Esophagus (tissue), 2 donors: ENCODE data around the gene HHATL. TPM values are rescaled to one million over a fixed set of nuclear protein-coding genes. Genes with fewer than 3 reads are reported as not detected.

Experiments used
- H3K27ac ChIP-seq, 2 donors: one replicate each; pipeline ENCODE4 v1.5.1; 2013; ENCODE audit warnings: low read depth in 2 of 2, mild to moderate bottlenecking in 2 of 2, inconsistent platforms in 1 of 2, low read length in 1 of 2, moderate library complexity in 1 of 2
- H3K27me3 ChIP-seq, 2 donors: one replicate each; pipeline ENCODE4 v1.6.1; 2013; ENCODE audit warnings: low read length in 2 of 2, control low read depth in 1 of 2, mild to moderate bottlenecking in 1 of 2; ENCODE audit not compliant: insufficient read depth in 2 of 2, control insufficient read depth in 1 of 2
- H3K36me3 ChIP-seq, 2 donors: one replicate each; pipeline ENCODE4 v1.6.1; 2013; ENCODE audit warnings: low read length in 1 of 2; ENCODE audit not compliant: control insufficient read depth in 2 of 2, insufficient read depth in 2 of 2
- H3K4me1 ChIP-seq, 2 donors: one replicate each; pipeline ENCODE4 v1.6.1; 2013; ENCODE audit warnings: low read length in 1 of 2; ENCODE audit not compliant: control insufficient read depth in 2 of 2, insufficient read depth in 2 of 2
- H3K4me3 ChIP-seq, 2 donors: one replicate each; pipeline ENCODE4 v1.5.1; 2013; ENCODE audit warnings: low read length in 2 of 2, mild to moderate bottlenecking in 2 of 2, low read depth in 1 of 2, moderate library complexity in 1 of 2
- H3K9me3 ChIP-seq, 2 donors: one replicate each; pipeline ENCODE4 v1.6.1; 2013; ENCODE audit warnings: mild to moderate bottlenecking in 2 of 2, low read depth in 1 of 2, low read length in 1 of 2, moderate library complexity in 1 of 2; ENCODE audit not compliant: control insufficient read depth in 2 of 2, insufficient read depth in 1 of 2
- WGBS, 2 donors: extraction: QIAGEN DNeasy Blood & Tissue Kit; methylation state at CpG; one replicate each; pipeline ENCODE4 v1.1.7; 2013; 5-methylcytosine and 5-hydroxymethylcytosine counted together
- polyA plus RNA-seq, 2 donors: library from polyadenylated mRNA; stranded (reverse); fragments of 200-250 nt; gene quantifications; one replicate each; pipeline ENCODE4 v1.2.3, GENCODE V29; 2013
- donor health status: healthy with polysubstance abuse.
- donor health status: Bipolar disorder and iron deficiency.

Gene HHATL
- polyA plus RNA-seq, 2 donors, result 0.12 to 0.41 TPM

DNA sequence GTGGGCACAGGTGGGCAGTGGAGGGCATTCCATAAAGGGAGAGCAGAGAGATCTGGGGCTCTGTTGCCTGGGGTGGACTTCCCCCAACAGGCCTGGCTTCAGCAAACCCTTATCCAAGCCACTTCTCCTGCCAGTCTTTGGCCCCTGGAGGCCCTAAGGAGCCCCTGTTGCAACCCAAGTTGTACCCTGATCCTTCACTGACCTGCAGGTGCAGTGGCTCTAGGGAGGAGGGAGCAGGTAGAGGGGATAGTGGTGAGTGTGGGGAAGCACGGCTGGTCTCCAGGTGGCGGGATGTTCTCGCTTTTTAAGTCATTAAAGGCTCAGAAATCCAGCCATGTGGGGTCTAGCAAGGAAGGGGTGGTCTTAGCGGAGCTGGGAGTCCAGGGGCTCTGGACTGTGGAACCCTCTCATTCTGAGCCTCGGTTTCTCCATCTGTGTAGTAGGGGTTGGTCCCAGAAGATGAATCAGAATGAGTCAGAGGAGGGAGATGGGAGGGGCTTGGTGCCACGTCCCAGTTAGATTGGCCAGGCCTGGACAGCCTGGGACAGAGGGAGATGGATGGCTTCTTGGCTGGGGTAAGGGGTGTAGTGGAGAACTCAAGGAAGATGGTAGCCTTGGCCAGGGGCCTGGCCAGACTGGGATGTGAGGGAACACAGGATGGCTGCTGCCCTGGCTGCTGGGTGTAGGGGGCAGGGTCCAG is 46.5 kb downstream of the HHATL start:
- Histone ChIP-seq H3K4me1 (peaks cover 23 to 39% of the 10 kb centered on the region in 2 donors), H3K9me3 (no peaks in the 10 kb centered on the region), H3K4me3 (no peak overlapping the region), H3K27me3 (no peaks in the 10 kb centered on the region), H3K27ac (peak overlapping the region; percentile 10 to 76), H3K36me3 (peaks cover 0 to 5% of the 10 kb centered on the region in 2 donors)
- 74 to 76% methylated on average over 6 of the region's 6 CpGs for WGBS, 2 donors

DNA sequence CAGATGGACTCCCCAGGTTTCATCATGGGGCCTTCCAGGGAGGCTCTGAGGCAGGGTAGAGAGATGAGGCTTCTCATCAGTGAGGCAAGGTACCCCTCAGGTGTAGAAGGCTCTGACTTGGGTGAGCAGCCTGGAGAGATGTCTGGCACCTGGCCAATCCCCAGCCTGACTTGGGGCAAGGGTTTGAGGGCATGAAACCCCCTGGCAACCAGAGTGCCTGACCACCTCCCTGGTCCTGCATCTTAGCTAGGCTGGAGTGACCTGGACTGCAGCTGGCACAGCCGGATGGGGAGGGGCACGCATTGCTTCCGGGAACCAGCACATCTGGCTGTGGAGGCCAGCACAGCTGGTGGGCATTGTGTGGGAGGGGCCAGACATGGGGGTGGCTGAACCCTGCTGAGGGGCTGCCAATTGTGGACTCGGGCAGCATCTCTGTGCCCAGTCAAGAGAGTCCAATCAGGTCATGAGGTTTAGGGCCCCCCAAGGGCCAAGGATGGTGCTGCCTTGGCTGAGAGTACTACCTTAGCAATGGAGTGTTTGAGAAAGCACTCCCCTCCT is 47.2 kb downstream of the HHATL start:
- Histone ChIP-seq H3K9me3 (no peaks in the 10 kb centered on the region), H3K4me1 (peaks cover 23 to 38% of the 10 kb centered on the region in 2 donors), H3K4me3 (peak overlapping the region in 1 of 2 donors; percentile 60), H3K27ac (peak overlapping the region; percentile 75 to 76), H3K27me3 (no peaks in the 10 kb centered on the region), H3K36me3 (peaks cover 0 to 6% of the 10 kb centered on the region in 2 donors)
- 43 to 46% methylated on average over 4 of the region's 4 CpGs for WGBS, 2 donors

DNA sequence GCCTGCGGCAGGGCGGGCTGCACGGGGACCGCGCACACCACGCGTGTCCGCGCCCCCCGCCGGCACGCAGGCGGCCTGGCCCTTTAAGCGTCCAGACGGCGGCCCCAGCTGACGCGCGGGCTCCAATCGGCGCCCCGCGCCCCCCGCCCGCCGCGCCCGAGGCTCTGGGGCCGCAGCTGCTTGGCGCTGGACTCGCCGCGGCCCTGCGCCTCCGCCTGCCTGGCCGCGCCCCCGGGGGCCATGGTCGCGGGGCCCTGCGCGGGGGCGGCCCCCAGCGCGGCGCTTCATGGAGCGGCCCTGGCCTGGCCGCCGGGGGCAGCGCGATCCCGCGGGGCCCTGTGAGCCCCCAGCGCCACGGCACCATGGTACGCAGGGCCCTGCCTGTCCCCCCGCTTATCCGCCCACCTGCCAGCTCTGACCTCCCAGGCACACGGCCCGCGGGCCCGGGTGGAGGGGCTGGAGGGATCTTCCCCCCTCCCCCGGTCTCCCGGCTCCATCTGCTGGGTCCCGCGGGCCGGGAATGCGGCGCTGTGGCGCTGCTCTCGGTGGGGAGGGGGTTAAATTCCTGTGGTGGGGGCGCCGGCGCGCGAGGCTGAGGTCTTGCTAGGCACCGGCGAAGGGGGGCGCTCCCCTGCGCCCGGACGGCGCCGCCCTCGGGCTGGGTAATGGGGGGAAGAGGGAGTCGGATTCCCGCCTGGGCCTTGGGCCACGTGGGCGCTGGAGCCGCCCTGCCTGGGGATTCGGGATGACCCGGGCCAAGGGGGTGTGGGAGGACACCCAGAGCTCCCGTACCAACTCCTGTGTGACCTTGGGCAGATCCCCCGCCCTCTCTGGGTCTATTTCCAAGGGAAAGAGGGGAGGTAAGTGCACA is 48.0 kb downstream of the HHATL start:
- Histone ChIP-seq H3K27me3 (no peaks in the 10 kb centered on the region), H3K4me1 (peaks cover 23 to 33% of the 10 kb centered on the region in 2 donors), H3K27ac (peak overlapping the region; percentile 75 to 76), H3K36me3 (peaks cover 0 to 8% of the 10 kb centered on the region in 2 donors), H3K9me3 (no peaks in the 10 kb centered on the region), H3K4me3 (peak overlapping the region; percentile 60)
- 2% methylated on average over 62 to 94 of the region's 94 CpGs for WGBS, 2 donors

DNA sequence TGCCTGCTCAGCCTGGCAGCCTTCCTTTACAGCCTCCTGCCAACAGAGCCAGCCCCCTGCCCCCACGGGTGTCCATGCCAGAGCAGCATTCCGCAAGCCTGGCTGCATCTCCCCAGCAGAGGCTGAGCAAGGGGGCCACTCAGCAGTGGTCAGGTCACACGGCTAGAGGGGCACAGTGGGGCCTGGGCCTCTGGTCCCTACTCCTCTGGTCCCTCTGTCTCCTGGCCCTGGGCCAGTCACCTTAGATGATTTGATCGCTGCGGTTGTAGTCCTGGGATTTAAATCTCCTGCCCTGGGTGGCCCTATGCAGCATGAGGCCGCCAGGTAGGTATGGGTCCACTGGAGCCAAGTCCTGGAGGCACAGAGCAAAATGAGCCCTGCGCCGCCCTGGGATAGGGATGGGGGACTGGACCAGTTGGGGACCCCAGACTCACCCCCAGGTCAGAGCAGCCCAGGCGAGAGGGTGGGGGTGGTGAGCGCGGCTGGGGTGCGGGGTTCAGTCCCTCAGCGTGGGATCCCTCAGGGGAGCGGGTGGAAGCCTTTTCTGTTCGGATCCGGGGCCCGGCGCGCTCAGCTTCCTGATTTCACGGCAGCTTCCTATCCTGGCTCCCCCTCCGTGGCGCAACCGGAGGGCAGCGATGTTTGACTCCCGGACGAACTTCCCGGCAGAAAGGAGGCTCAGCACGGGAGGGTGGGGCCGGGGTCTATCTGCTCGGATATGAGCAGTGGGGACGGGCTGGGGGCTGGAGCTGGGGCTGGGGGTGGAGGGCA is 48.9 kb downstream of the HHATL start, which contains the start of gene ZBTB47:
Gene ZBTB47 (plus strand): TSS at position 138 of the 771 bp plus-strand sequence. CDS start 4,659 bp downstream, outside the sequence.
- Histone ChIP-seq H3K27ac (peak within 1 kb of the TSS; percentile 75 to 85), H3K27me3 (no peaks in the 10 kb centered on the region), H3K9me3 (no peaks in the 10 kb centered on the region), H3K4me1 (peaks cover 23 to 33% of the 10 kb centered on the region in 2 donors), H3K36me3 (peaks cover 0 to 8% of the 10 kb centered on the region in 2 donors), H3K4me3 (peak within 1 kb of the TSS; percentile 60)
- 5 to 6% methylated on average over 29 to 31 of the region's 31 CpGs for WGBS, 2 donors

DNA sequence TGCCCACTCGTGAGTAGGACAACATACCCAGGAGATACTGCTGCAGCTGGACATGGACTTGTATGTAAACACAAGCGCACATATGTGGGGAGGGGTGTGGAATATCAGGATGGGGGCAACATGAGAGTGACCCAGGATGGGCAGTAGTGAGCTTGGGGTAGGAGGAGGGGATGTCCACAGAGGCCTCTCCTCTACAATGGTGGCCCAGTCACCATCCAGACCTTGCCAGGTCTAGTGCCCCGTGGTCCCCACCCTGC is 49.4 kb downstream of the HHATL start:
- WGBS, 2 donors, result 34 to 39% methylated on average over 3 of the region's 3 CpGs
- Histone ChIP-seq H3K27me3 (no peaks in the 10 kb centered on the region), H3K4me3 (peak overlapping the region; percentile 60), H3K36me3 (peaks cover 0 to 3% of the 10 kb centered on the region in 2 donors), H3K4me1 (peaks cover 23 to 30% of the 10 kb centered on the region in 2 donors), H3K9me3 (no peaks in the 10 kb centered on the region), H3K27ac (peak overlapping the region; percentile 75 to 85)

DNA sequence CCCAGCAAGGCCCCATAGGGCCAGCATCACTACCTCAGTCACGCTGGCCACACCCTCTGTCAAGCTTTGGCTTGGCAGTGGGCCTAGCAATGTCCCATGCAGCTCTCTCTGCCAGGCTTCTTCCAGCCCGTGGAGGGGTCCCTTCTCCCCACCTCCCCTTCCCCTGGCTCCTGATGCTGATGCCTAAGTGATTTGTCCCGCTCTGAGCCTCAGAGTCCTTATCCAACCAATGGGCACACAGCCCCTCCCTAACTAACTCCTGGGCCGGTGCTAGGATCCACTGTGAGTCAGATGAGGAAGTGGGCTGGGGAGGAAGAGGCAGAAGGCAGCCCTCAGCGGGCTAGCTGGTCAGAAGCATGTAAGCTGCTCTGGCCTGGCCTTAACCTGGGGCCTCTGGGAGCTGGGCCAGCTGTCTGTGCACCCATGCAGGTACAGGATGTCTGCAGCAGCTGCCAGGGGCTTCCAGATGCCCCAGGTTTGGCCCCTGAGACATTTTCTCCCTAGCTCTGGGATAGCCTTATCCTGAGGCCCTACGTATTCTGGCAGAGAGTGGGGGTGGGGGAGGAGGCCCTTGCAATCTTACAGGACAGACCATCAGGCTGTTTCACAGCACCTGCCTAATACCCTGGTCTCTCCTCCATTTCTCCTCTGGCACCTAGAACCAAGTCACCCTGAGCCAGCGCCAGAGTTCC is 49.8 kb downstream of the HHATL start:
- H3K36me3 ChIP-seq, result peaks cover 0 to 4% of the 10 kb centered on the region in 2 donors
- H3K4me1 ChIP-seq, result peaks cover 23 to 30% of the 10 kb centered on the region in 2 donors
- H3K27me3 ChIP-seq, result no peaks in the 10 kb centered on the region
- H3K9me3 ChIP-seq, result no peaks in the 10 kb centered on the region
- peak overlapping the region; percentile 60 for H3K4me3 ChIP-seq
- 23 to 26% methylated on average over 7 of the region's 7 CpGs for whole genome bisulfite sequencing, 2 donors
- H3K27ac ChIP-seq, result peak overlapping the region; percentile 75 to 85

DNA sequence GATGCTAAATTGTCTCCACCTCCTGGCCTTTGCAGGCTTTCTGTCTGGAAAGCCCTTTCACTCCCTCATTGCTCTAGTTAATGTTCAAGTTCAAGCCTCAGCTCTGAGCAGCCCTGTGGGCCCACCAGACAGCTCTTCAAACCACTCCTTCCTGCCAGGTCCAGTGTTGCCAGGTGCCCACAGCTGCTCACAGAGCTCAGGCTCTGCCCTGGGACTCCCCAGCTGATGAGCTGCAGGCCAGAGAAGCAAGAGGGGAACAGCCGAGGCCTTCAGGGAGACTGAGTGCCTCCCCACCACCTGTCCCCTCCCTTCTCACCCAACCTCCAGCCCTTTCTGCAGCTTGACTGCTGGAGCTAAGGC is 50.4 kb downstream of the HHATL start:
- peaks cover 23 to 28% of the 10 kb centered on the region in 2 donors for H3K4me1 ChIP-seq
- 43 to 78% methylated on average over 1 of the region's 1 CpG for WGBS, 2 donors
- H3K9me3 ChIP-seq, result no peaks in the 10 kb centered on the region
- H3K4me3 ChIP-seq, result no peak overlapping the region
- H3K27ac ChIP-seq, result peak overlapping the region; percentile 75 to 85
- H3K27me3 ChIP-seq, result no peaks in the 10 kb centered on the region
- peaks cover 0 to 5% of the 10 kb centered on the region in 2 donors for H3K36me3 ChIP-seq

DNA sequence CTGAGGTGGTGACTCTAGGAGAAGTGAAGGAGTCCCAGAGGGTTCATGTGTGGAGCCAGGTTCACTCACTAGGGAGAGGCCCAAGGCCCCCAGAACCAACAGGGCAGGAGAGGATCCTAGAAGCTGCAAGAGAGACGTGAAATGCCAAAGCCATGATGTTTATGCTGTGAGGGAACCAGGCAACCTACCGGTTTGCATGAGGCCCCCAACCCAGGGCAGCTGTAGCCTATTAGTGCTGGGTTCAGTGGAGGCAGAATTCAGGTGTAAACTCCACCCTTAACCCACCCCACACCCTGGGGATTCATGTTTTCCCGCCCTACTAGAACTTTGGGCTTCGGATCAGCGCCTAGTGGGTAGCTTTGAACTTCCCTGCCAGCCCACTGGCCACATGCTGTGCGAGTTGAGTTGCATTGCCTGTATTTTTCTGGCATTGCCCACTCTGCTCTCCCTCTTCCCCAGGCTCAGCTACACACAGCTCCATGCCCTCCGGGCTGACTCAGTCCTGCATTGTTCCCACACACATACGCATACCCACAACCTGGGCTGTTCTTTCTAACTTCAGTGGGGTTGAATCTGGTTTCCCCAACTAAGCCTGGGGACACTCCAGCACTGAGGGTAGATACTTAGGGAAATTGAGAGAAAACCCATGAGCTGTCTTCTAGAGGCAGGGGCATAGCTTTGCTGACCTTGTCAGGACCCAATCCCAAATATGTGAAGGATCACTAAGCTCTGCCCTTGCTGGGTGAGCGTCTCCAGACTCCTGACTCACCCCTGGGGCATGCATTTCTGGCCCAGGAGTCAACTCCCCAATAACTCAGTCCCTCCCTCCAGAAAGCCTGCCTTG is 51.1 kb downstream of the HHATL start:
- WGBS, 2 donors, result 64 to 76% methylated on average over 9 of the region's 9 CpGs
- Histone ChIP-seq H3K4me1 (peaks cover 22 to 27% of the 10 kb centered on the region in 2 donors), H3K27ac (peak overlapping the region; percentile 11 to 75), H3K27me3 (no peaks in the 10 kb centered on the region), H3K36me3 (peaks cover 0 to 9% of the 10 kb centered on the region in 2 donors), H3K9me3 (no peaks in the 10 kb centered on the region), H3K4me3 (no peak overlapping the region)
